Activated T-helper 17 cell treated with anti-CD3 and anti-CD28 coated beads, Interleukin-2, amount 50 U/mL, for 72 hours (primary cell): Measurements from ENCODE around the gene SYCE1L. TPM values are rescaled to one million over a fixed set of nuclear protein-coding genes. Genes with fewer than 3 reads are reported as not detected.

Experiments used
- total RNA-seq, 2 donors: library from RNA; stranded (reverse); gene quantifications; one replicate each; pipeline ENCODE4 v1.2.3, GENCODE V29; 2022

SYCE1L gene
- total RNA-seq, 2 donors from 2014 or later, result 2.6 to 3.2 TPM

Other genes with a start within 250 kb of the SYCE1L start
- gene MON1B, start 8.2 kb upstream of the SYCE1L start, total RNA-seq, result 10 to 100 TPM; 62.8 to 71.3 TPM
- gene ADAMTS18, start 235.6 kb downstream of the SYCE1L start, total RNA-seq, result not detected